Measurements from ENCODE around the gene RBP3. TPM values are rescaled to one million over a fixed set of nuclear protein-coding genes. Genes with fewer than 3 reads are reported as not detected.

Gene RBP3
- total RNA-seq, 1 experiment from 2014 or later: not detected

DNA sequence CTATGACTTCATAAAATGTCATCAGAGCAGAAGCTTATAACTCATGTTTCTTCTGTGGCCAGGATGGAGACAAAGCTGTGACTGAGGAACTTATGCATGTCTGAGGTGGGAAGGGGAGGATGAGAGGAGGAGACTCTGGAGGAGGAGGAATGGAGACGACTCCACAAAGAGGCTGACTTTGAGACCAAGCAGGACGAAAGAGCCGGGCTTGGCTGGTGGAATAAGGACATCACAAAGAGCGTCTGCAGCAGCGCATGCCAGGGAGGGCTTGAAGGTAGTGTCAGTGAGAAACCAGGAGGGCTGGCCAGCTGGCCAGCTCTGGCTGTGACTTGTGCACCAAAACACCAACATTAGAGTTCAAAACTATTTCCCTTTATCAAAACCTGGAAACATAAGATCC is 32.0 kb upstream of the RBP3 start:
- H3K36me3 ChIP-seq (ENCODE audit: low read depth): no peaks in the 10 kb centered on the region
- no peaks in the 10 kb centered on the region for H3F3A ChIP-seq (ENCODE audit: insufficient read depth, low read depth)
- intact Hi-C loops (cut with micrococcal nuclease; ENCODE audit: unreplicated experiment): no loop called here
- ChIA-PET CTCF (no interaction called here), POLR2A (ENCODE audit: unreplicated experiment) (no interaction called here)
- no peaks in the 10 kb centered on the region for H4K20me1 ChIP-seq (ENCODE audit: insufficient read depth)
- no peak overlapping the region for H2AFZ ChIP-seq
- no peaks in the 10 kb centered on the region for H3K27me3 ChIP-seq (ENCODE audit: insufficient read depth, low read depth)
- H3K79me2 ChIP-seq (ENCODE audit: low read depth): no peaks in the 10 kb centered on the region
- no peak overlapping the region for H3K4me3 ChIP-seq
- DNase-seq: no peak
- H3K27ac ChIP-seq: no peak overlapping the region
- no peak overlapping the region for H3K4me2 ChIP-seq
- BruUV-seq (replicated peaks): no TSS peak
- peaks cover 8% of the 10 kb centered on the region for H3K4me1 ChIP-seq (replicated peaks; ENCODE audit: insufficient read depth)
- H3K9me3 ChIP-seq (ENCODE audit: insufficient read depth, low read depth): no peaks in the 10 kb centered on the region
- H3K9me2 ChIP-seq (ENCODE audit: insufficient read depth): no peaks in the 10 kb centered on the region
- TF ChIP-seq, protein P1, sequence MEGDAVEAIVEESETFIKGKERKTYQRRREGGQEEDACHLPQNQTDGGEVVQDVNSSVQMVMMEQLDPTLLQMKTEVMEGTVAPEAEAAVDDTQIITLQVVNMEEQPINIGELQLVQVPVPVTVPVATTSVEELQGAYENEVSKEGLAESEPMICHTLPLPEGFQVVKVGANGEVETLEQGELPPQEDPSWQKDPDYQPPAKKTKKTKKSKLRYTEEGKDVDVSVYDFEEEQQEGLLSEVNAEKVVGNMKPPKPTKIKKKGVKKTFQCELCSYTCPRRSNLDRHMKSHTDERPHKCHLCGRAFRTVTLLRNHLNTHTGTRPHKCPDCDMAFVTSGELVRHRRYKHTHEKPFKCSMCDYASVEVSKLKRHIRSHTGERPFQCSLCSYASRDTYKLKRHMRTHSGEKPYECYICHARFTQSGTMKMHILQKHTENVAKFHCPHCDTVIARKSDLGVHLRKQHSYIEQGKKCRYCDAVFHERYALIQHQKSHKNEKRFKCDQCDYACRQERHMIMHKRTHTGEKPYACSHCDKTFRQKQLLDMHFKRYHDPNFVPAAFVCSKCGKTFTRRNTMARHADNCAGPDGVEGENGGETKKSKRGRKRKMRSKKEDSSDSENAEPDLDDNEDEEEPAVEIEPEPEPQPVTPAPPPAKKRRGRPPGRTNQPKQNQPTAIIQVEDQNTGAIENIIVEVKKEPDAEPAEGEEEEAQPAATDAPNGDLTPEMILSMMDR (conservative IDR thresholded peaks at IDR 0.05): no peak
- no peak for TF ChIP-seq EZH2 (IDR thresholded peaks at IDR 0.05; ENCODE audit: low read depth)

DNA sequence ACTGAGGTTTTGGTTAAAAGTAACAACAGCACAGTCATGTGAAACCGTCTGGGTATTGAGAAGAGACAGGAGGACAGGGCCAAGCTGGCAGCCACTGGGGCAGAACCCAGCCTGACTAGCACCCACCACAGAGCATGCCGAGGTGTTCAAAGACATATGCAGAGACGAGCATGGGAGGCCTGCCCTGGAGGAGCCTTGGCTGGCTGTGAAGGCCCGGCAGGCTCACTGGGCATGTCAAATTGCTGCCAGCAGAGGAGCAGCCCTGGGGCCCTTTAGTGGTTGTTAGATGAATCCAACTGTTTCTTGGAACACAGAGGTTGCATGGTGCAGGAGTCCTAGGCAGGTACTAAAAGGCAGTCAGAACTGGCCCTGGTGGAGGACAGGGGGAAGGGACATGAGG is 30.9 kb upstream of the RBP3 start:
- ChIA-PET CTCF (no interaction called here), POLR2A (ENCODE audit: unreplicated experiment) (no interaction called here)
- TF ChIP-seq, protein P1 (conservative IDR thresholded peaks at IDR 0.05): no peak
- TF ChIP-seq EZH2 (IDR thresholded peaks at IDR 0.05; ENCODE audit: low read depth): no peak
- no peaks in the 10 kb centered on the region for H4K20me1 ChIP-seq (ENCODE audit: insufficient read depth)
- no peaks in the 10 kb centered on the region for H3K27me3 ChIP-seq (ENCODE audit: insufficient read depth, low read depth)
- no peaks in the 10 kb centered on the region for H3K4me1 ChIP-seq (replicated peaks; ENCODE audit: insufficient read depth)
- no peaks in the 10 kb centered on the region for H3F3A ChIP-seq (ENCODE audit: insufficient read depth, low read depth)
- H3K9me3 ChIP-seq (ENCODE audit: insufficient read depth, low read depth): no peaks in the 10 kb centered on the region
- BruUV-seq (replicated peaks): no TSS peak
- H3K79me2 ChIP-seq (ENCODE audit: low read depth): no peaks in the 10 kb centered on the region
- H3K4me2 ChIP-seq: no peak overlapping the region
- H3K27ac ChIP-seq: no peak overlapping the region
- DNase-seq: no peak
- H3K4me3 ChIP-seq: no peak overlapping the region
- H3K36me3 ChIP-seq (ENCODE audit: low read depth): no peaks in the 10 kb centered on the region
- intact Hi-C loops (cut with micrococcal nuclease; ENCODE audit: unreplicated experiment): no loop called here
- H2AFZ ChIP-seq: no peak overlapping the region
- no peaks in the 10 kb centered on the region for H3K9me2 ChIP-seq (ENCODE audit: insufficient read depth)

DNA sequence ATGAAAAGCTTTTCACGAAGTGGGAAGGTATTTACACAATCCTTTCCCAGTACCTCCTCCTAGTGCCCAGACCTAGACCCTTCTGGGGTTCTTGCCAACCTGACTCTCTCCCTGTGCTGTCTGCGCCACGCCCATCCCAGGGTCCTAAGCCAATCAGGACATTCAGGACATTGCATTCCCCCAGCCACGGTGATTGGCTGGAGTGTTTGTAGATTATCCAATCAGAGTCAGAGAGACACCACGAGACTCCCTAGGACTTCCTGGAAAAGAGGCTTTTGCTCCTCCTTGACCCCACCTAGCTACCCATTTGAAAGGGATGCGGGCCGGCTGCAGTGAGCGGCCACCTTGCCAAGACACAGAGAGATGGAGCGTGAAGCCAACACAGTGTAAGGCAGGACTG is 29.5 kb upstream of the RBP3 start:
- no peak for TF ChIP-seq EZH2 (IDR thresholded peaks at IDR 0.05; ENCODE audit: low read depth)
- TF ChIP-seq, protein P1 (conservative IDR thresholded peaks at IDR 0.05): no peak
- Histone ChIP-seq H3K27me3 (ENCODE audit: insufficient read depth, low read depth) (no peaks in the 10 kb centered on the region), H3K4me2 (no peak overlapping the region), H3F3A (ENCODE audit: insufficient read depth, low read depth) (no peaks in the 10 kb centered on the region), H3K79me2 (ENCODE audit: low read depth) (no peaks in the 10 kb centered on the region), H3K4me3 (no peak overlapping the region), H4K20me1 (ENCODE audit: insufficient read depth) (no peaks in the 10 kb centered on the region), H3K4me1 (replicated peaks; ENCODE audit: insufficient read depth) (peaks cover 6% of the 10 kb centered on the region), H3K9me2 (ENCODE audit: insufficient read depth) (no peaks in the 10 kb centered on the region), H3K36me3 (ENCODE audit: low read depth) (no peaks in the 10 kb centered on the region), H3K9me3 (ENCODE audit: insufficient read depth, low read depth) (no peaks in the 10 kb centered on the region), H2AFZ (no peak overlapping the region), H3K27ac (no peak overlapping the region)
- BruUV-seq (replicated peaks): no TSS peak
- CTCF ChIA-PET: no interaction called here
- no peak for DNase-seq
- intact Hi-C loops (cut with micrococcal nuclease; ENCODE audit: unreplicated experiment): no loop called here
- POLR2A ChIA-PET (ENCODE audit: unreplicated experiment): no interaction called here
